ENCODE data around the gene HMOX1.

Gene HMOX1

DNA sequence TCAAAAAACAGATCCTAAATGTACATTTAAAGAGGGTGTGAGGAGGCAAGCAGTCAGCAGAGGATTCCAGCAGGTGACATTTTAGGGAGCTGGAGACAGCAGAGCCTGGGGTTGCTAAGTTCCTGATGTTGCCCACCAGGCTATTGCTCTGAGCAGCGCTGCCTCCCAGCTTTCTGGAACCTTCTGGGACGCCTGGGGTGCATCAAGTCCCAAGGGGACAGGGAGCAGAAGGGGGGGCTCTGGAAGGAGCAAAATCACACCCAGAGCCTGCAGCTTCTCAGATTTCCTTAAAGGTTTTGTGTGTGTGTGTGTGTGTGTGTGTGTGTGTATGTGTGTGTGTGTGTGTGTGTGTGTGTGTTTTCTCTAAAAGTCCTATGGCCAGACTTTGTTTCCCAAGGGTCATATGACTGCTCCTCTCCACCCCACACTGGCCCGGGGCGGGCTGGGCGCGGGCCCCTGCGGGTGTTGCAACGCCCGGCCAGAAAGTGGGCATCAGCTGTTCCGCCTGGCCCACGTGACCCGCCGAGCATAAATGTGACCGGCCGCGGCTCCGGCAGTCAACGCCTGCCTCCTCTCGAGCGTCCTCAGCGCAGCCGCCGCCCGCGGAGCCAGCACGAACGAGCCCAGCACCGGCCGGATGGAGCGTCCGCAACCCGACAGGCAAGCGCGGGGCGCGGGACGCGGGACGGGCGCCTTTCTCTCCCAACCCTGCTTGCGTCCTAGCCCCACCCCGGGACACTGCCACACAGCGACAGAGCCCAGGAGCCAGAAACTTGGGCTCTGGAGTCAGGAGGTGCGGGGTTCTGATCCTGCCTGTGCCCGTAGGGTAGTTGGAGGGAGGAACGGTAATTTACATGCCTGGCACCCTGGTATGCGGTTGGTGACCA lies at the start of gene HMOX1:
Gene HMOX1 (plus strand): TSS at position 560 of the 887 bp plus-strand sequence. CDS start 78 bp downstream, at position 638.
- peak; percentile 70 for DNase-seq
- in situ Hi-C loops (cut with MboI; ENCODE audit: low pct_unique_long_range_greater_than_20kb, low sequenced_read_pairs): no loop called here

DNA sequence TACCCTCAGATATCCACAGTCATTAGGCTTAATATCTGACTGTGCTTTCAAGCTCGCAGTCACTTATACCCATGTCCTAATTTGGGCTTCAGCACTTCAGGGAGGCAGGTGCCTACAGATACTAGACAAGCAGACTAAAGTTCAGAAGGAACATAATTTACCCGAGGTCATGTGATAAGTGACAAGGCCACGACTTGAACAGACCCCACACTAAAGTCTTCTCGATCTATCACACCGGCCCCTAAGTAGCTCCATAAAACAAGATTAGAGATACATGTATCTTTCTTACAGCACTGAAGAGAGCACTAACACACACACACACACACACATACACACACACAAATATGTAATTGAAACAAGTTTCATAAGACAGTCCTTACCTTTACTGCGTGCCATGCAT lies 48.6 kb upstream of the HMOX1 start:
- in situ Hi-C loops (cut with MboI; ENCODE audit: low pct_unique_long_range_greater_than_20kb, low sequenced_read_pairs): no loop called here

DNA sequence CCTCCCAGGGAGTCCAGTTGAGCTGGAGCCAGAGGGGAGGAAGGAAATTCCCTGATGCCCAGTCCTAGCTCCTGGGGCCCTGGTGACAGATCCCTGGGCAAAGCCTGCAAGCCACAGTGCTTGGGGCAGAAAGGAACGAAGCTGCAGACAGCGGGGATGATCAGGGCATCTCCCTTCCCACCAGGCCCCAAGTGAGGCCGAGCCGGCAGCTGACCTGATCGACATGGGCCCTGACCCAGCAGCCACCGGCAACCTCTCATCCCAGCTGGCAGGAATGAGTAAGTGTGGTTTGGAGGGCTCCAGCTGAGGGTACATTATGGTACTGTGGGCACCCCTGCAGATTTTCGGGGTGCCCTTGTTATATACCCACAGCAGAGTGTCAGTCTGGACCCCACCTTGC lies 47.7 kb upstream of the HMOX1 start:
- in situ Hi-C loops (cut with MboI; ENCODE audit: low pct_unique_long_range_greater_than_20kb, low sequenced_read_pairs): no loop called here

More for the DNA sequence above, 48.6 kb upstream of the HMOX1 start:
- no peak for DNase-seq

DNA sequence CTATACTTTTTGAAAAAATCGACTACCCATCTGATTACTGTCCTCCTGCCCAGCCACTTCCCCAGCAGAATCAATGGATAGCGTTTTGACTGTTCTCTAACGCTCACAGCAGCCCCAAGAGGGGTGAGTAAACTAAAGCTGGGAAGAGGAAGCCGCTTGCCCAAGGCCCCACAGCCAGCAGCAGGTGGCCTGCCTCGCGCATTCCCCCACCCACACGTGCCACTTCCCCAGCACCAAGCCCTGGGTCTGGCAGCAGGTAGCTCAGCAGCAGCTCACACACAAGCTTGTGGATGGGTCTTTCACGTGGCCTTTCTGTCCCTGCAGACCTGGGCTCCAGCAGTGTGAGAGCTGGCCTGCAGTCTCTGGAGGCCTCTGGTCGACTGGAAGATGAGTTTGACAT lies 46.9 kb upstream of the HMOX1 start:
- peak; percentile 68 for DNase-seq
- in situ Hi-C loops (cut with MboI; ENCODE audit: low pct_unique_long_range_greater_than_20kb, low sequenced_read_pairs): no loop called here

More for the DNA sequence above, 47.7 kb upstream of the HMOX1 start:
- no peak for DNase-seq

GRCh38 chr22:35335468-35335867 lies 45.4 kb upstream of the HMOX1 start:
- in situ Hi-C loops (cut with MboI; ENCODE audit: low pct_unique_long_range_greater_than_20kb, low sequenced_read_pairs): no loop called here
- DNase-seq: no peak

DNA sequence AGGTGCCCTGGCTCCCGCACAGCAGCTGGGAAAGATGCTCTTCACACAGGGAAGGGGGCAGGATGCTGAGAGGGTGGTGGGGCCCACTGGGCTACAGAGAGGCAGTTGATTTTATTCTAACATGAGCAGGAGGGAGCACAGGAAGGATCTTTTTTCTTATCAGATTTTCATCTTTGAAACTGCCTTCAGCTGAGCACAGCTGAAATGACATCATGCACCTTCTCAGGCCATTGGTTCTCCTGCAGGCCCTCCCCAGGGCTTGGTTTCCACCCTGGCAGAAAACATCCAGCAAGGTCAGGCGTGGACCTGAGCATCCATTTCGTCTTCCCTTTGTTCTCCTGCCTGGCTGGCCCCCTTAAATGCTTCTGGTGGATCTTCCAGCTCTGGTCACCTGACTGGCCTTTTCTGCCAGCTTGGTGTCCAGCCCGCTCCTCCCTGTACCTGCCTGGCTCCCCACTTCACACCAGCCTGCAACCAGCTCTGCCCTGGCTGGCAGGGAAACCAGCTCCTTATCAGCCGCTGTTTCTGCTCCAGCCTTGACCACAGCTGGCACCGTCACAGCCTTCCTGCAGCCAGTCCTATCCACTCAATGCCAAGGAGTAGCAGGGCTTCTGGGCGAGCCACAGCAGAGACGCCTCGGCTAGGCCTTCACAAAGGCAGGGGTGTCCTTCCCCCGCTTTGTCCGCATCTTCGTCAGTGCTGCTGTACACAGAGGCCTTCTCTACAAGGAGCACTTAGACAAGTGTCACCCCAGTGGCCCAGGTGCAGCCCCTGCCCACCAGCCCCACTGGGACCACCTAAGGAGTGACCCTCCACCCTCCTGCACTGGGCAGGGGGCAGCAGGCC lies 44.7 kb upstream of the HMOX1 start:
- in situ Hi-C loops (cut with MboI; ENCODE audit: low pct_unique_long_range_greater_than_20kb, low sequenced_read_pairs): no loop called here
- no peak for DNase-seq

GRCh38 chr22:35337932-35338331 lies 43.0 kb upstream of the HMOX1 start:
- peak; percentile 28 for DNase-seq
- in situ Hi-C loops (cut with MboI; ENCODE audit: low pct_unique_long_range_greater_than_20kb, low sequenced_read_pairs): no loop called here

- in situ Hi-C loops (cut with MboI; ENCODE audit: low pct_unique_long_range_greater_than_20kb, low sequenced_read_pairs): loop anchor here (10.0 kb wide), 1 partner anchor 244 kb away; no protein-coding TSS in a partner anchor
- no peak for DNase-seq
These were observed 39.6 kb upstream of the HMOX1 start for GRCh38 chr22:35341090-35341874.

GRCh38 chr22:35342390-35342789 lies 38.5 kb upstream of the HMOX1 start:
- in situ Hi-C loops (cut with MboI; ENCODE audit: low pct_unique_long_range_greater_than_20kb, low sequenced_read_pairs): loop anchor here (10.0 kb wide), 1 partner anchor 242 kb away; no protein-coding TSS in a partner anchor
- DNase-seq: no peak

GRCh38 chr22:35343664-35344550 lies 37.0 kb upstream of the HMOX1 start:
- in situ Hi-C loops (cut with MboI; ENCODE audit: low pct_unique_long_range_greater_than_20kb, low sequenced_read_pairs): loop anchor here (10.0 kb wide), 1 partner anchor 241 kb away; no protein-coding TSS in a partner anchor

DNA sequence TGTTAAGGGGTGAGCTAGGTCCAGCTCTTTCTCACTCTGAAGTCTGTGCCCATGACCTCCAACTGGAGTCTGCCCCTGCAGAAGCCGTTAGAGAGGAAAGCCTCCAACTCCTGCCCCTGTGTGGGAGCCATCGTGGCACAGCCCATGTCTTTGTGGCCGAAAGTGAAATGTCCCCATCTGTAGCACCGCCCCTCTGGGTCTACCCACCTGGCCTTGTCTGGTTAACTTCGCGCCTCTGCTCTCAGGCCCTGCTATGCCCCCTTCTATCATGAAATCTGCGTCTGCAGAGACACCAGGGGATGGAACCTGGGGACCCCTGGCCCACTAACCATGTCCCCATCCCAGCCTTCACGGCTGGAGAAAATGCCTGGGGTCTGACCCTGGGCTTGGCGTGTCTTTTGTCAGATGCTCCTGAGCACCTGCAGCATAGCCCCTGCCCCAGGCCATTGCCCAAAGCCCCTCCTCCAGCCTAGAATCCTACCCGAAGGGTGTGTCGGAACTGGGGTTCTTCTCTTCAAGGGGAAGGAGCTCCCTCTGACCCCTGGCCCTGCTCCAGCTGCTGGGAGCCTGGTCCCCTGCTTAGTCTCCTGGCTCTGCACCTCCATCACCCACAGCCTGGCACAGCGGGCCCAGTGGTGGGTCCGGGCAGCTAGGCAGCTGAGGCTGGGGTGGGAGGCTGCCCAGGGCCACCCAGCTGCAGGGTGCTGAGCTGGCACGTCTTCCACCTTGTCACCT lies 35.8 kb upstream of the HMOX1 start:
- DNase-seq: no peak
- in situ Hi-C loops (cut with MboI; ENCODE audit: low pct_unique_long_range_greater_than_20kb, low sequenced_read_pairs): loop anchor here (10.0 kb wide), 1 partner anchor 240 kb away; no protein-coding TSS in a partner anchor

More at GRCh38 chr22:35343664-35344550, 37.0 kb upstream of the HMOX1 start:
- no peak for DNase-seq

GRCh38 chr22:35345808-35346505 lies 34.9 kb upstream of the HMOX1 start:
- DNase-seq: no peak
- in situ Hi-C loops (cut with MboI; ENCODE audit: low pct_unique_long_range_greater_than_20kb, low sequenced_read_pairs): loop anchor here (10.0 kb wide), 1 partner anchor 239 kb away; no protein-coding TSS in a partner anchor

DNA sequence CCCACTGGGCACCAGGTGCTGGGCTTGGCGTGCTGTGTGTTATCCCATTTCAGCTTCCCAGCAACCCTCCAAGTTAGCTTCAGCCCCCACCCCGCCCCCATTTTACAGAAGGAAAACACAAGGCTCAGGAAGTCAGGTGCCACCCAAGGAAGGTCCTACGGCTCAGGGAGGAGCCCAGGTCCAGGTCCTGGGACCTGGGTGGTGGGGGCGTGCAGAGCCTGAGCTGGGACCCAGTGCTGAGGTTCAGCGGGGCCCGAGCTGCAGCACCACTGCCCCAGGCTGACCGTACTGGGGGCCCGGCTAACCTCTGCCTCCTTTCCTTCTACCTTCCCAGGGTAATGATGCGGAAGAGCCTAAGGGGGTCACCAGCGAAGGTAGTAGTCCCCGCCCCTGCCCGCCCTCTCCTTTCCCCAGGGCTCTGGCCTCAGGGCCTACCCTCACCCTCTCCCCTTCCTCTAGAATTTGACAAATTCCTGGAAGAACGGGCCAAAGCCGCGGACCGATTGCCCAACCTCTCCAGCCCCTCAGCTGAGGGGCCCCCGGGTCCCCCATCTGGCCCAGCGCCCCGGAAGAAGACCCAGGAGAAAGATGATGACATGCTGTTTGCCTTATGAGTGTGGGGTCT lies 34.2 kb upstream of the HMOX1 start:
- in situ Hi-C loops (cut with MboI; ENCODE audit: low pct_unique_long_range_greater_than_20kb, low sequenced_read_pairs): loop anchor here (10.0 kb wide), 1 partner anchor 238 kb away; no protein-coding TSS in a partner anchor
- DNase-seq: no peak

GRCh38 chr22:35347462-35347861 lies 33.4 kb upstream of the HMOX1 start:
- in situ Hi-C loops (cut with MboI; ENCODE audit: low pct_unique_long_range_greater_than_20kb, low sequenced_read_pairs): loop anchor here (10.0 kb wide), 1 partner anchor 237 kb away; no protein-coding TSS in a partner anchor
- DNase-seq: no peak

DNA sequence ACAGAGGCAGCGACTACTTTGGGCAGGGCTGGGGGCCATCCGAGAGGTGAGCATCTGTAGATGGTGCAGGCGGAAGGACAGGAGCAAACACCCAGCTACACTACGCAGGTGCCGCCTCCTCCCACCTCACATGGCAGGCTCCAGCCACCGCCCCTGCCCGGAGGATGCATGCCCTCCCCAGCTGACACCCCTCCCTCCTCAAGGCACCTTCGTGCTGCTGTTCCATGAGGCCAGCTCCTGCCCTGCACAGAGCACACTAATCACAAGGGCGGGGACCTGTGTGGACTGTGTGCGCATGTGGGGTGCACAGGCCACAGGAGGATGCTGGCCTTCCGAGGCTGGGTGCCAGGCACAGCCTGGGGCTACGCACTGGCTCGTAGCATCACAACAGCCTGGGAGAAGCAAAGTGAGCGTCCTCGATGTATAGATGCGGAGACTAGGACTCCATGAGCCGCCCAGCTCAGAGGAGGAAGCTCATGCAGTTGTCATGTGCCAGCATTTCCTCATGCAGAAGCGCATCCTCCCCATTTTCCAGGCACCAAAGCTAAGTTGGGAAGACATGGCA lies 32.8 kb upstream of the HMOX1 start:
- in situ Hi-C loops (cut with MboI; ENCODE audit: low pct_unique_long_range_greater_than_20kb, low sequenced_read_pairs): loop anchor here (10.0 kb wide), 1 partner anchor 237 kb away; no protein-coding TSS in a partner anchor
- no peak for DNase-seq

DNA sequence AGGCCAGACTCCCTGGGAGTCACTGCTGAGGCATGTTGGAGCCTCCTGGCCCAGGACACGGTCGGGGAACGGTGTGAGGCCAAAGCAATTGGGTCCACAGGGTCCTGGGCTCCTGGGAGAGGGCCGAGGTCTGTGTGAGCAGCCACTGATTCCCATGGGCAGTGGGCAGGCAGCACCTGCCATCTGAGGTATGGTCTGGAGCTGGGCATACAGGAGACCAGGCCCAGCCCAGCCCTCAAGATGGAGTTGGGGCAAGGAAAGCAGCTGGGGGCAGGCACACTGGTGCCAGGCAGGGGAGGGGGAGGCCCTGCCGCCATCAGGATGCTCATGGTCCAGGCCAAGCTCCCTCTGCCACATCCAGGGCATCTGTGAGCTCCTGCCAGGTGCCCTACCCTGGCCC lies 32.2 kb upstream of the HMOX1 start:
- in situ Hi-C loops (cut with MboI; ENCODE audit: low pct_unique_long_range_greater_than_20kb, low sequenced_read_pairs): loop anchor here (10.0 kb wide), 1 partner anchor 236 kb away; no protein-coding TSS in a partner anchor
- DNase-seq: no peak
